Measurements from ENCODE around the gene PTGDS.

PTGDS gene

DNA sequence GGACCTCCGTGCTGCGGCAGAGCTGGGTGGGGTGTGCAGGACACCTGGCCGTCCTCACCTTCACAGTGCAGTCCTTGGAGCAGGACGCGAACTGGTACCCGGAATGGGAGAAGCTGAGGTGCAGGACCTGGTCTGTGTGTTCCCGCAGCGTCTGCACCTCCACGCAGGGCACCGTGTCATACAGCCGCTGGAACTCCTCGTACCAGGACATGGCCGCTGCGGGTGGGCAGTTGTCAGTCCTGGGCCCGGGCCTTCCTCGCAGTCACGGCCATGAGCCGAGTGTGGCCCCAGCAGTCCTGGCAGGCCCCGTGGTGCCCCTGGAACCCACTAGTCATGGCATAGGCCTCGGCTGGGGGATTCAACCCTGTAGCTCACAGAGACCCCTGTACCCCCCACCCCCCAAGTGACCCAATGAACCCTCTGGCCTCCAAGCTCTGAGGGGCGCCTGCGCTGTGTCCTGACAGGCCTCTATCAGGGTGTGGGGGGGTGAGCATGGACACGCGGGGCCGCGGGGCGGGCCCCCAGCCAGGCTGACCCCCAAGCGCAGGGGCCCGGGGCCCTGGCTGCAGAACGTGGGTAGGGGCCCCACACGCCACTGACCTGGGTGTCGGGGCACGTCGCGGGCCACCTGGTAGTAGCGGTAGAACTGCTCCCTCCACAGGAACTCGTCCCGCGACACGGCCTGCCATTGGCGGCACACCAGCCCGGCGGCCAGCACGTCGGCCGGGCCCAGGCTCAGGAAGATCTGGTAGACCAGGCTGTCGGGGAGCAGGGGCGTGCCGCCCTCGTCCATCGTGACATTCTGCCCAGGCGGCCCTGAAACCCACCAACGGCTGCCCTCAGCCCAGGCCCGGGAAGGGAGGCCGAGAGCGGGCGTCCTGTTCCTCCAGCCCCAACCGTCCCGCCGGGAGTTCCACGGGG lies 33.8 kb upstream of the PTGDS start:
- Histone ChIP-seq H3K27ac (ENCODE audit: low read length, poor library complexity, severe bottlenecking) (no peak overlapping the region), H2BK5ac (ENCODE audit: low read depth, low read length, poor library complexity, severe bottlenecking) (peak overlapping the region; percentile 9), H3K9me3 (ENCODE audit: control insufficient read depth, low read length) (no peaks in the 10 kb centered on the region), H3K4me2 (ENCODE audit: low read length, poor library complexity, severe bottlenecking) (peak overlapping the region; percentile 69), H3K18ac (ENCODE audit: low read depth in 1 of 2, low read length in 2 of 2) (peak overlapping the region; percentile 88 to 95), H2AFZ (ENCODE audit: low read depth, low read length) (no peak overlapping the region), H4K91ac (ENCODE audit: low read length) (peak overlapping the region; percentile 95), H3K27me3 (ENCODE audit: control insufficient read depth in 1 of 2, insufficient read depth in 1 of 2, low read length in 2 of 2) (no peaks in the 10 kb centered on the region), H3K9ac (ENCODE audit: low read length) (peak overlapping the region; percentile 92), H2BK15ac (ENCODE audit: low read depth, poor library complexity, severe bottlenecking) (no peak overlapping the region), H4K8ac (ENCODE audit: low read length) (peak overlapping the region; percentile 53), H3K79me1 (replicated peaks; ENCODE audit: low read length, poor library complexity, severe bottlenecking) (peaks cover 25% of the 10 kb centered on the region), H2BK120ac (ENCODE audit: low read depth, low read length) (peak overlapping the region; percentile 83), H3K4ac (ENCODE audit: low read depth in 1 of 2, low read length in 2 of 2) (peak overlapping the region; percentile 67 to 97), H2BK12ac (ENCODE audit: low read length in 2 of 2) (peak overlapping the region in 1 of 2 experiments; percentile 70), H3K23ac (ENCODE audit: low read length in 2 of 2) (peak overlapping the region; percentile 79 to 97), H3K4me3 (ENCODE audit: insufficient read depth in 1 of 2, low read depth in 1 of 2, low read length in 2 of 2) (peak overlapping the region; percentile 89 to 90), H3K14ac (ENCODE audit: low read length in 2 of 2) (peak overlapping the region in 1 of 2 experiments; percentile 98), H3K36me3 (ENCODE audit: control insufficient read depth in 1 of 2, insufficient read depth in 2 of 2, low read depth in 1 of 2, low read length in 2 of 2) (peaks cover 41 to 49% of the 10 kb centered on the region in 2 experiments), H2AK5ac (ENCODE audit: low read length, severe bottlenecking) (no peak overlapping the region), H3K4me1 (ENCODE audit: control insufficient read depth, insufficient read depth, low read depth, low read length) (peaks cover 30% of the 10 kb centered on the region)
- DNase-seq = no peak
- 29% methylated on average over 51 of the region's 61 CpGs for WGBS

DNA sequence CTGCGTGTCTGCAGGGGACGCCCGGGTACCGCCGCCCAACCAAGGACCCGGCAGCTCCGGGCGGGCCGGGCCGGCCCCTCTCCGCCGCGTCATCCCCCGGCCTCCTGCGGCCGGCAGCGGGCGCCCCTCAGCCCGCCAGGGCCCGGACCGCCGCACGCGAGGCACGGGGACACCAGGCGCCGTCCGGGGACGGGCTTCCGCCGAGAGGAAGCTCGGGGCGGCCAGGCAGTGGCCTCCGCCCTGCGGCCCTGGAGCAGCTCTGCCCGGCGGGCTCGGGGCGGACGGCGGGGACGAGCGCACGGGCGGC lies 33.1 kb upstream of the PTGDS start:
- no peak overlapping the region for H3K23ac ChIP-seq (ENCODE audit: low read length in 2 of 2)
- peak; percentile 72 for DNase-seq
- no peaks in the 10 kb centered on the region for H3K9me3 ChIP-seq (ENCODE audit: control insufficient read depth, low read length)
- H3K9ac ChIP-seq (ENCODE audit: low read length) = peak overlapping the region; percentile 92
- peak overlapping the region; percentile 81 for H2BK5ac ChIP-seq (ENCODE audit: low read depth, low read length, poor library complexity, severe bottlenecking)
- H3K27me3 ChIP-seq (ENCODE audit: control insufficient read depth in 1 of 2, insufficient read depth in 1 of 2, low read length in 2 of 2) = no peaks in the 10 kb centered on the region
- peak overlapping the region in 1 of 2 experiments; percentile 98 for H3K14ac ChIP-seq (ENCODE audit: low read length in 2 of 2)
- H2AFZ ChIP-seq (ENCODE audit: low read depth, low read length) = peak overlapping the region; percentile 32
- H4K91ac ChIP-seq (ENCODE audit: low read length) = peak overlapping the region; percentile 95
- peak overlapping the region; percentile 88 to 95 for H3K18ac ChIP-seq (ENCODE audit: low read depth in 1 of 2, low read length in 2 of 2)
- 0% methylated on average over 19 of the region's 45 CpGs for WGBS
- peaks cover 25% of the 10 kb centered on the region for H3K79me1 ChIP-seq (replicated peaks; ENCODE audit: low read length, poor library complexity, severe bottlenecking)
- H4K8ac ChIP-seq (ENCODE audit: low read length) = peak overlapping the region; percentile 94
- peak overlapping the region; percentile 89 to 90 for H3K4me3 ChIP-seq (ENCODE audit: insufficient read depth in 1 of 2, low read depth in 1 of 2, low read length in 2 of 2)
- H2BK12ac ChIP-seq (ENCODE audit: low read length in 2 of 2) = no peak overlapping the region
- peaks cover 32% of the 10 kb centered on the region for H3K4me1 ChIP-seq (ENCODE audit: control insufficient read depth, insufficient read depth, low read depth, low read length)
- no peak overlapping the region for H3K27ac ChIP-seq (ENCODE audit: low read length, poor library complexity, severe bottlenecking)
- peak overlapping the region; percentile 69 for H3K4me2 ChIP-seq (ENCODE audit: low read length, poor library complexity, severe bottlenecking)
- H2BK120ac ChIP-seq (ENCODE audit: low read depth, low read length) = peak overlapping the region; percentile 83
- peak overlapping the region; percentile 67 to 97 for H3K4ac ChIP-seq (ENCODE audit: low read depth in 1 of 2, low read length in 2 of 2)
- peak overlapping the region; percentile 93 for H2BK15ac ChIP-seq (ENCODE audit: low read depth, poor library complexity, severe bottlenecking)
- peaks cover 38 to 48% of the 10 kb centered on the region in 2 experiments for H3K36me3 ChIP-seq (ENCODE audit: control insufficient read depth in 1 of 2, insufficient read depth in 2 of 2, low read depth in 1 of 2, low read length in 2 of 2)
- H2AK5ac ChIP-seq (ENCODE audit: low read length, severe bottlenecking) = no peak overlapping the region

DNA sequence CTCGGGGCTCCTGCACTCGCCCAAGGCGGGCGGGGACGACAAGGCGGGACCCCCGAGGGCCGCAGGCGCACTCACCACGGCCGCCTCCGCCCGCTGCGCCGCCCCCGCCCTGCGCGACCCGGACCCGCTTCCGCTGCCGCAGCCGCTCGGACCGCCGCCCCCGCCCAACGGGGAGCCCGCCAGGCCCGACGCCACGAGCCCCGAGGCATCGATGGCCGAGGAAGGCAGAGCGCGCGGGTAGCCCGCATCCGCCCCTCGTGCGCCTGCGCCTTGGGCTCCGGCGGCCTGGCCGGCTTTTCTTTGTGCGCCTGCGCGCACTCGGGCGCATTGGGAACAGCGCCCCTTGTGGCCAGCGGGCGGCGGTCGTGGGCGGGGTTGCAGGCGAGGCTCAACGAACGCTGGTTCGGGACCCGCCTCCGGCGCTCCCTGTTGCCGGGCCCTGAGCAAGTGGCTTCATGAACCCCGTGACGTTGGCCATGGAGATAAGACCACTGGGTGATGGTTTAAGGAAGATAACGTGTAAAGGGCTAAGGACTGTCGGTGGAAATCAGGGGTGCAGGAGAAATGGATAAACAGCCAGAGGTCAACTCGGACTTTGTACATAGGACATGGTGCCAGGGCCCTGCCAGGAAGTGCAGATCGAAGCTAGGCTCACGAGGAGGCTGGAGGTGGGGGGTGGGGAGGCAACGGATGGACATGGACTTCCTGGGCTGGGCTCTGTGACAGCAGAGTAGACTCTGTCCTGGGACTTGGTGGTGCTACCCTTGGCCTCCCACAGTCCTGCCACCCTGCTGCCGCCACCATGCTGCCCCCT lies 32.6 kb upstream of the PTGDS start, which contains the start of the genes C8G and FBXW5:
C8G (plus strand) TSS at position 725 of the 814 bp plus-strand sequence; CDS start at position 803, 78 bp downstream.
FBXW5 (minus strand) TSS at position 220 of the 814 bp plus-strand sequence. CDS start 655 bp downstream, outside the sequence.
- Histone ChIP-seq H3K4me2 (ENCODE audit: low read length, poor library complexity, severe bottlenecking) (peak within 1 kb of the TSS; percentile 69), H4K8ac (ENCODE audit: low read length) (peak within 1 kb of the TSS; percentile 94), H3K18ac (ENCODE audit: low read depth in 1 of 2, low read length in 2 of 2) (peak within 1 kb of the TSS; percentile 88 to 95), H3K27ac (ENCODE audit: low read length, poor library complexity, severe bottlenecking) (no peak within 1 kb of the TSS), H3K36me3 (ENCODE audit: control insufficient read depth in 1 of 2, insufficient read depth in 2 of 2, low read depth in 1 of 2, low read length in 2 of 2) (peaks cover 32 to 42% of the 10 kb centered on the region in 2 experiments), H3K4me3 (ENCODE audit: insufficient read depth in 1 of 2, low read depth in 1 of 2, low read length in 2 of 2) (peak within 1 kb of the TSS; percentile 89 to 90), H2AK5ac (ENCODE audit: low read length, severe bottlenecking) (no peak within 1 kb of the TSS), H3K9ac (ENCODE audit: low read length) (peak within 1 kb of the TSS; percentile 92), H2BK15ac (ENCODE audit: low read depth, poor library complexity, severe bottlenecking) (peak within 1 kb of the TSS; percentile 93), H3K14ac (ENCODE audit: low read length in 2 of 2) (peak within 1 kb of the TSS in 1 of 2 experiments; percentile 98), H3K4ac (ENCODE audit: low read depth in 1 of 2, low read length in 2 of 2) (peak within 1 kb of the TSS; percentile 67 to 97), H2BK12ac (ENCODE audit: low read length in 2 of 2) (peak within 1 kb of the TSS in 1 of 2 experiments; percentile 70), H2BK5ac (ENCODE audit: low read depth, low read length, poor library complexity, severe bottlenecking) (peak within 1 kb of the TSS; percentile 81), H2BK120ac (ENCODE audit: low read depth, low read length) (peak within 1 kb of the TSS; percentile 83), H3K27me3 (ENCODE audit: control insufficient read depth in 1 of 2, insufficient read depth in 1 of 2, low read length in 2 of 2) (no peaks in the 10 kb centered on the region), H3K9me3 (ENCODE audit: control insufficient read depth, low read length) (no peaks in the 10 kb centered on the region), H3K79me1 (replicated peaks; ENCODE audit: low read length, poor library complexity, severe bottlenecking) (peaks cover 20% of the 10 kb centered on the region), H4K91ac (ENCODE audit: low read length) (peak within 1 kb of the TSS; percentile 95), H3K4me1 (ENCODE audit: control insufficient read depth, insufficient read depth, low read depth, low read length) (peaks cover 37% of the 10 kb centered on the region), H3K23ac (ENCODE audit: low read length in 2 of 2) (peak within 1 kb of the TSS; percentile 79 to 97), H2AFZ (ENCODE audit: low read depth, low read length) (peak within 1 kb of the TSS; percentile 32)
- DNase-seq = peak; percentile 90
- WGBS = 8% methylated on average over 62 of the region's 74 CpGs

All from mesenchymal stem cell (in vitro differentiated cells and primary cell).